SK-N-SH (cell line): ENCODE measurements around the gene INSC.

Experiments
- CHD2 ChIP-seq: fragments of 150-350 bp; IDR thresholded peaks from 2 replicates; pipeline ENCODE4 v1.6.1; 2018; ENCODE audit warnings: low read length; ENCODE audit not compliant: partially characterized antibody
- MXI1 ChIP-seq: IDR thresholded peaks from 2 replicates; pipeline ENCODE4 v1.6.1; 2012; ENCODE audit warnings: mild to moderate bottlenecking, low read depth, low read length, improper control_type of control experiment
- NRF1 ChIP-seq: IDR thresholded peaks from 2 replicates; pipeline ENCODE4 v1.6.1; 2012; ENCODE audit warnings: low read depth, mild to moderate bottlenecking, low read length
- SIN3A ChIP-seq: IDR thresholded peaks from 2 replicates; pipeline ENCODE4 v1.6.1; 2012; ENCODE audit warnings: low read depth, mild to moderate bottlenecking, low read length, moderate library complexity, borderline replicate concordance
- TAF1 ChIP-seq: IDR thresholded peaks from 2 replicates; pipeline ENCODE4 v1.6.1; 2012; ENCODE audit warnings: low read depth, mild to moderate bottlenecking, low read length, moderate library complexity, borderline replicate concordance
- TCF12 ChIP-seq: IDR thresholded peaks from 2 replicates; pipeline ENCODE4 v1.4.0; 2012
- TEAD4 ChIP-seq: IDR thresholded peaks from 2 replicates; pipeline ENCODE4 v1.4.0; 2012; ENCODE audit warnings: mild to moderate bottlenecking, borderline replicate concordance; ENCODE audit not compliant: insufficient read depth
- TF ChIP-seq, protein P1 (sequence below): fragments of 200-600 bp; sonication (generic); IDR thresholded peaks from 2 replicates; pipeline ENCODE4 v1.6.1; 2017; ENCODE audit warnings: antibody characterized with exemption, mild to moderate bottlenecking, moderate library complexity

DNA sequence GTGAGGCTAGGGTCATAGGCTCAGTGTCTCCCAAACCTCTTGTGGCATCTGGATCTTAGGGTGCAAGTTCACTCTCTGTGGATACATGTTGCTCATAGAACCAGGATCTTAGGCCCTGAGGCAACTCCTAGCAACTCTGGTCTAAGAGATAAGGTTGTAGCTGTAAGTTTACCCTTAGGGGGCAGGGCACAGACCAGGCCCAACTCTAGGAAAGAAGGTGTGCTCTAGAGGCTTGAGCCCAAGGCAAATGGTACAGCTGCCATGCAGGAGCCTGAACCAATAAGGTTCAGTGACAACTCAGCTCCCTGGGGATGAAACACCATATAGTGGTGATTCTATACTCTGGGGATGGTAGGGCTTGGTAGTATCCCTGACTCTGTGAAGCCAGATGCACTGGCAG lies 23.5 kb upstream of the INSC start:
- TF ChIP-seq, protein P1, sequence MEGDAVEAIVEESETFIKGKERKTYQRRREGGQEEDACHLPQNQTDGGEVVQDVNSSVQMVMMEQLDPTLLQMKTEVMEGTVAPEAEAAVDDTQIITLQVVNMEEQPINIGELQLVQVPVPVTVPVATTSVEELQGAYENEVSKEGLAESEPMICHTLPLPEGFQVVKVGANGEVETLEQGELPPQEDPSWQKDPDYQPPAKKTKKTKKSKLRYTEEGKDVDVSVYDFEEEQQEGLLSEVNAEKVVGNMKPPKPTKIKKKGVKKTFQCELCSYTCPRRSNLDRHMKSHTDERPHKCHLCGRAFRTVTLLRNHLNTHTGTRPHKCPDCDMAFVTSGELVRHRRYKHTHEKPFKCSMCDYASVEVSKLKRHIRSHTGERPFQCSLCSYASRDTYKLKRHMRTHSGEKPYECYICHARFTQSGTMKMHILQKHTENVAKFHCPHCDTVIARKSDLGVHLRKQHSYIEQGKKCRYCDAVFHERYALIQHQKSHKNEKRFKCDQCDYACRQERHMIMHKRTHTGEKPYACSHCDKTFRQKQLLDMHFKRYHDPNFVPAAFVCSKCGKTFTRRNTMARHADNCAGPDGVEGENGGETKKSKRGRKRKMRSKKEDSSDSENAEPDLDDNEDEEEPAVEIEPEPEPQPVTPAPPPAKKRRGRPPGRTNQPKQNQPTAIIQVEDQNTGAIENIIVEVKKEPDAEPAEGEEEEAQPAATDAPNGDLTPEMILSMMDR, result no peak
- TF ChIP-seq TAF1 (no peak), SIN3A (no peak), CHD2 (no peak), NRF1 (no peak), TEAD4 (no peak), MXI1 (no peak), TCF12 (no peak)
